Measurements from ENCODE around the gene PLA2G2C.
"Not testable (repeated sequence)": the region's sequence is repeated elsewhere in the genome, so short reads cannot be mapped to it uniquely, and the experiment has no call there.

The PLA2G2C gene

GRCh38 chr1:20151906-20152598 lies 34.3 kb downstream of the PLA2G2C start:
- peak; percentile 65 for DNase-seq

DNA sequence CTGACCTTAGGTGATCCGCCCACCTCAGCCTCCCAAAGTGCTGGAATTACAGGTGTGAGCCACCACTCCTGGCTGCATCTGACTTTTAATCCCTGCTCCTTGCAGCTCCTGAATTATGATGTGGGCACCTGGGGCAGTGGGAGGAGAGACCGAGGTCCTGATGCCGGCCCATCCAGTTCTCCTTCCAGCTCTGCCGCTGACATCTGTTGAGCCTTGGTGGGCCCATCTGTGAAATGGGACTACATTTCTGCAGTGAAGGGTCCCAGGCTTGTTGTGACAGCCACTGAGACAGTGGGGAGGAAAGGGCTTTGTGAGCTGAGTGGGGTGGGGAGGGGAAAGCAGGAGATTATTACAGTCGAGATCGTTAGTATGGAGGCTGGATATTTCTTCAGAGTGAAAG lies 35.3 kb downstream of the PLA2G2C start:
- DNase-seq, result no peak

DNA sequence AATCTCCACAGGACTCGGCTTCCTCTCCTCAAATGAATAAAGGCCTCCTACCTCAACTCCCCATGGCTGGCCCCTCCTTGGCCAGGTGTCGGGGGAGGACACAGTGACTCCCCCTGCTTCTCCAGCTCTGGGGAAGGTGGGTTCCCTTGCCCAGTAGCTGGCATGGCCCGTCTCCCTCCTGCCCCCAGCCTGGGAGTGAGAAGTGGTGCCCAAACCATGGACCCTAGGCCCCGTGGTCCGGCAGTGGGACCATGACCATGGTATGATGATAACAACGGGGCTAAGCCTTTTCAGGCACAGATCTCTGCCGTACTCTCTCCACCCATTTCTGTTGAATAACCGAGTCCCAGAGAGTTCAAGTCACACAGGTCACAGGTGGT lies 36.0 kb downstream of the PLA2G2C start:
- no peak for DNase-seq

DNA sequence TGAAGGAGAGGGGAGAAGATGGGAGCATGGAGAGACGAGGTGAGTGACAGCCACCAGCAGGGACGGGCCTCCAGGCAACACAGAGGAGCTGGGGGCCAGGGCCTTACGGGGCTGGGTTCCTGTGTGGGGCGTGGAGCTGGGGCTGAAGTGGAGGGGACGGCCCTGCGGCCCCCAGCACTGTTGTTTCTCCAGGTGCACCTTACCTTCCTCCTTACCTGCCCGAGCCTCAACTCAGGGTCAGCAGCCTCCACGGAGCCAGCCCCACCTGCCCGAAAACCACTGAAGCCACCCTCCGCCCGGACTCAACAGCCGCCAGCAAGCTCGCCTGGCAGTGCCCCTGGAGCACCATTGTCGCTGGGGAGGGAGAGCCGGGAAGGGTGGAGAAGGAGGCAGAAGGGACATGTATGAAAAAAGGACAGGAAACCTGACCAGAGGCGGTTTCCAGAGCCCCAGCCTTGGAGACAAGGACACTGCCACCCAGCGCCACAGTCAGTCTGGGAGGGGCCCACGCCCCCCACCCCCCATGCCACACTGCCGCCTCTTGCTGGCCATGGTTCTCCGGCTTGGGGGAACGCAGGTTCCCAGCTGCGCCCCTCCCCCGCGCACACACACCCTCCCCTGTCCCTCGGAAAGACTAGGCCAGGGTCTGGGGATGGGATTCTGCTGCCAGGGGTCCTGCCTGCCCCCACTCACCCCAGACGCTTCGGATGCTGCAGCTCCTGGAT lies 36.6 kb downstream of the PLA2G2C start:
- DNase-seq, result no peak

DNA sequence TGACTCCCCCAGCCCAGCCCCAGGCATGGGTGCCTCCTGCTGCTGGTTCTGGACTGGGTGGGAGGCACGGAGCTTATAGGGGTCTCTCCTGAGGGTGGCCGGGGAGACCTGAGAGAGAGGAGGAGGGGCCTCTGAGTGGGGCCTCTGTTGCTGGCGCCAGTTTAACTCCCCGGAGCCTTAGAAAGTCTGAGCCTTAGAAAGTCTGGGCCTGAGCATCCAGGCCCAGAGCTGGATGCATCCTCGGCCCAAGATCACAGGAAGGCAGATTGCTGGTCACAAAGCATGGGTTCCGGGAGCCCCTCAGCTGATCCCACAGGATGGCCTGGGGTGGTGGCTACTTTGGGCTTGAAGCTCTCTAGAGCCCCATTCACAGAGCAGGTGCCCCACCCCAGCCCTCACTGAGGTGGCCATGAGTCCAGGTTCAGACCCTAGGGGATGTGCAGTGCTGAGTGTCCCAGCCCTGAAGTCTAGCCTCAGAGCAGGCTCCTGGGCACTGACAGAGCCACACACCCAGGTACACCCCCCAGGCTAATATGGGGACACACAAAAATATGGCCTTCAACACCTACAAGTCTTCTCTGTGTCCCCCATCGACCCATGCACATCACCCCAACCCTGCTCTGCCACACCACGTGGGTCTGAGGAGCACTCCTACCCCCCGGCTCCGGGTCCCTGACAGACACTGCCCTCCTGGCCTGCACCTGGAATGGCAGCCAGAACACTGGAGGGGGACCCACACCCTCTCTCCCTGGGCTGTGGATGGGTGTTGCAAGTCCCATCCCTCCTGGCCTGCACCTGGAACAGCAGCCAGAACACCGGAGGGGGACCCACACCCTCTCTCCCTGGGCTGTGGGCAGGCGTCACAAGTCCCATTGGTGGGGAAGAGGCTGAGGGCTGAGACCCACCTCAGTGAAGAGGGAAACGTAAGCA lies 37.5 kb downstream of the PLA2G2C start:
- no peak for DNase-seq

GRCh38 chr1:20147846-20148570 lies 38.3 kb downstream of the PLA2G2C start:
- no peak for DNase-seq

- no peak for DNase-seq
Measured at GRCh38 chr1:20143734-20144565, 42.4 kb downstream of the PLA2G2C start.

DNA sequence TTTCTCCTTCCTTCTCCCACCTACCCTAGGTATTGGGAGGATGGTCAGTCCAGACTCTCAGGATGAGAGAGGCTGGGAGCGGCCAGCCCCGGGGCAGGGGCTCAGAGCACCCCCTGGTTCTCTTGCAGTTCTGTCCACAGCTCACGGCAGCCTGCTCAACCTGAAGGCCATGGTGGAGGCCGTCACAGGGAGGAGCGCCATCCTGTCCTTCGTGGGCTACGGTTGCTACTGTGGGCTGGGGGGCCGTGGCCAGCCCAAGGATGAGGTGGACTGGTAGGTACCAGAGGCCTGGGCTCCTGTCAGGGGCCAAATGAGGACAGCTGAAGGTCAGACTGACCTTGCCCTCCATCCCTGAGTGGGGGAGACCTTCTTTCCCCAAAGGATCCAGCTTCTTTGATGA lies 43.0 kb downstream of the PLA2G2C start:
- no peak for DNase-seq

DNA sequence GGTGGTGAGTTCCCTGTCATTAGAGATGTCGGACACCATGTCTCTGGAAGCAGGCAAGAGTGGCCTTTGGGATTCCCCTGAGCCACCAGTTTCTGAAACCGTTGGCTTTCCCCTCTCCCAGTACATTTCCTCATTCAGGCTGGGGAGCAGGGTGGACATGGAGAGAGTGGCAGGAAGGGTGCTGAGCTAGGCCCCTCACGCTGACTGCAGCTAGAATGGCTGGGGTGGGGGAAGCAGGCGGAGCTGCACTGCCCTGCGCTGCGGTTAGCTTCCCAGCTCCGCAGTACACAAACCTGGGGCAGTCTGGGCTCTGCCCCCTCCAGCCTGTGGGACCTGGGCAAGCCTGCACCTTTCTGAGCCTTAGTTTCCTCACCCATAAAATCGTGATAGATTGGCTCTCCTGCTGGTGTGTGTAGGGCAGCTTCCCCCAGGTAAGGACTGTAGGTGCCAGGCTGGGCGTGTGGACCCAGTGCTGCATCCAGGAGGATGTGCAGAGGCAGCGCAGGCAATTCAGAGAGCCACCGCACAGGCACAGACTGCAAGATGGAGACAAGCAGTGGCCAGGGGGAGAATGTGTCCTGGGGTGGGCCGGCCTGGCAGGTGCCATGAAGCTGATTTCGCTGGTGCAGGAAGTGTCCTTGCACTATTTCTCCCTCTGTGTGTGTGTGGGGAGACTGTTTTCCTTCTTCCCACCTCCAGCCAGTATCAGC lies 44.2 kb downstream of the PLA2G2C start:
- DNase-seq, result no peak

DNA sequence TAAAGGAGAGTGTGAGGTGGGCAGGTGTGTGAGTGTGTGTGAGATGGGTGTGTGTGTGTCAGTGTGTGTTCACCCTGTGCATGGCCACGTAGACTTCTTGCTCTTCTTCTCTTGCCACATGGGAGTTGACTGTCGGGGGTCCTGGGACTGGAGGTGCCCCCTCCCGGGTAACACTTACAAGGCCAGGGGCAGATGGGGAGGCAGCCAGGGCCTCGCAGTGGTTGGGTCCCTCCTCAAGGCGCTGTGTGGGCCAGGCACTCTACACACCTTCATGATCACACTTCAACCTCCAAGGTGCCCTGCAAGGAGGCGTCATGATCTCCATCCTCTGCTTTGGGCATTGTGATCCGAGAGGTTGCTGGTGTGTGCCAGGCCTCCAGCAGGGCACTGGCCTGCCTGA lies 44.9 kb downstream of the PLA2G2C start:
- DNase-seq, result no peak

DNA sequence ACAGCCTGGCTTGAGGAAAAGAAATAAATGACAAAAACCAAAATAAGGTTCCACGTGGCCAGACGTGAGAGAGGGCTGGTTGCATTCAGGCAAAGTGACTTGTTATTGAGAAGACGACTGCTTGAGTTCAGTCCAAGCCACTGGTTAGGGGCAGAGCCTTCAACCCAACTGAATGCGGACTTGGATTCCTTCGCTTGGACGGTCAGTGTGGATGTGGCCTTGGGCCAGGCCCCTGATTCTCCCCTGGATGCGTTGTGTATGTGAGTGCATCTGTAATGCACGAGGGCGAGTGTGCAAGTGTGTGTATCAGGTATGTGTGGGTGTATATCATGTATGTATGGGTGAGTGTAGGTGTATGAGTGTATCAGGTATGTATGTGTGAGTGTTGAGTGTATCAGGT lies 45.3 kb downstream of the PLA2G2C start:
- no peak for DNase-seq

DNA sequence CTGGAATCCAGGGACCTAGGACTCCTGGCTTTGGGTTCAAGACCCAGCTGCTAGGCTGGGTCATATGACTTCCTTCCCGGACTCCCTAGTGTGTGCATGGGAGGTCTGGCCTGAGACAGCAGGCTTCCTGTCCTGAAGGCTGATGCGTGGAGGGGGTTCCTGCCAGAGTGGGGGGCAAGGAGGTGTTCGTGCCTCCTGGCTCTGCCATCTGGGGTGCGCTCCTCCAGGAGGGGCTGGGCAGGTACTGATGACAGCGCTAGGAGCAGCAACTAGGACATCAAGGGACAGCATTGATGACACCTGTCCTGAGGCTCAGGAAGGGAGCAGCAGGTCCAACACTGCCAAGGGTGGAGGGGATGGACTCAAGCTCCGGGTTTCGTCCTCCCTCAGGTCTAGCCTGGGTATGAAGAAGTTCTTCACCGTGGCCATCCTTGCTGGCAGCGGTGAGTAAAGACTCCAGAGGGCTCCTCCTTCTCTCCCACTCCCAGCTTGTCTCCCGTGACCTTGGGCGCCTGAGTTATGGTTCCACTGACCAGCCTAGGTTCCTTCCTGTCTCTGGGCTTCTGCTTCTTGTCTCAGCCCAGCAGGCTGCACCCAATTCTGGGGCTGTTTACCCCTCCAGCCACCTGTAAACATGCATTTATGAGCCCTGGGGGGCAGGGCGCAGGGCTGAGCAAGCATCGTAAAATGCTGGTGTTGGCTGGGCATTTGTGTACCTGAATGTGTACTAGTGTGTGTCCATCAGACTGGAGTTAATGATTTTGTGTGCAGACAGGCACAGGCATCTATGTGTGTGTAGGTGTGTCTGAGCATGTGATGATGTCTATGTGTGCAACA lies 46.3 kb downstream of the PLA2G2C start:
- DNase-seq, result no peak

GRCh38 chr1:20138961-20139550 lies 47.3 kb downstream of the PLA2G2C start, which contains the start of gene PLA2G2F:
PLA2G2F (plus strand) TSS chr1:20139323; CDS start chr1:20139428, 105 bp downstream.
- no peak for DNase-seq

GRCh38 chr1:20138346-20138745 lies 48.0 kb downstream of the PLA2G2C start:
- no peak for DNase-seq

DNA sequence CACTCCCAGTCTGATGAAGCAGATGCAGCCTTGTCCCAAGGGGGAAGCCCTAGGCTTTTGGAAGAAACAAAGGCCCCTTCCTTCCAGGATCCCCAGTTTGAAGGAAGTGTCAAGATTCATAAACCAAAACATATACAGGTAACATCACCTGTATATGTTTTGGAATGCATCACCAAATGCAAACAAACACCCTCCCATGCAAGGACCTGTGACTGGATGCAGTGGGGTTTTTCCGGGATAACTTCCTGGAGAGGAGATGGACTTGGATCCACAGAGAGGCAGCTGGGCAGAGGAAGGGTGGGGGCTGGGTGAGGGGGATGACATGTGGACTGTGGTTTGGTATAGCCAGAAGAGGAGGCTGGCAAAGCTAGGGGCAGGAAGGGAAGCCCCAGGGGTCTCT lies 48.7 kb downstream of the PLA2G2C start:
- no peak for DNase-seq

GRCh38 chr1:20137055-20137454 lies 49.3 kb downstream of the PLA2G2C start:
- DNase-seq, result no peak

GRCh38 chr1:20136249-20136648 lies 50.1 kb downstream of the PLA2G2C start:
- no peak for DNase-seq

- no peak for DNase-seq
Measured at GRCh38 chr1:20134995-20135394, 51.3 kb downstream of the PLA2G2C start.

DNA sequence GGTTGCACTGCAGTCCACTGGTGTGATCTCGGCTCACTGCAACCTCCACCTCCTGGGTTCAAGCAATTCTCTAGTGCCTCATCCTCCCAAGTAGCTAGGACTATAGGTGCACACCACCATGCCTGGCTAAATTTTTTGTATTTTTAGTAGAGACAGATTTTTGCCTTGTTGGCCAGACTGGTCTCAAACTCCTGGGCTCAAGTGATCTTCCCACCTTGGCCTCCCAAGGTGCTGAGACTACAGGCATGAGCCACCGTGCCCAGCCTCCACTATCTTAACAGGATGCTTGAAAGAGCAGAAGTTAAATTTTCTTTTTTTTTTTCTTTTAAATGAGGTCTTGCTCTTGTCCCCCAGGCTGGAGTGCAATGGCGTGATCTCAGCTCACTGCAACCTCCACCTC lies 55.8 kb downstream of the PLA2G2C start:
- not testable (repeated sequence) for DNase-seq
